HG02588 (cell line): ENCODE data around the gene MUC5AC.
"Not testable (repeated sequence)": the region's sequence is repeated elsewhere in the genome, so short reads cannot be mapped to it uniquely, and the experiment has no call there.

Source experiments
- ATAC-seq: cut with Tn5 transposase; IDR thresholded peaks from one replicate; pipeline ENCODE4 v1.9.1; 2021; ENCODE audit warnings: mild to moderate bottlenecking, moderate library complexity; ENCODE audit not compliant: unreplicated experiment

MUC5AC gene

GRCh38 chr11:1205121-1205986 is 47.6 kb downstream of the MUC5AC start:
- ATAC-seq, result no peak

DNA sequence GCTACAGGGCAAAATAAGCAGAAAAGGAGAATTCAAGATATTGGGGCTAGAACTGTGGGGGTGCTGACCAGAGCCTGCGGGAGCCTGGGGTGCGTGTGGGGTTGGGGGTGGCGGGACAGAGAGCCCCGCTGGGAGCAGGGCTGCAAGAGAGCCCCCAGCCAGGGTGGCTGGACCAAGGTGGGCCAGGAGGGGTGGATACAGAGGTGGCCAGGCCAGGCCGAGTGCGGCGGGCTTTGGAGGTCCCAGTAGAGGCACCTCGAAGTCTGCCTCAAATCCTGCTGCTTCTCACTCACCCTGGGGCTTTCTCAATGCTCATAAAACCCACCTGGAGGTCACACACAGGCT is 48.2 kb downstream of the MUC5AC start:
- ATAC-seq, result no peak

DNA sequence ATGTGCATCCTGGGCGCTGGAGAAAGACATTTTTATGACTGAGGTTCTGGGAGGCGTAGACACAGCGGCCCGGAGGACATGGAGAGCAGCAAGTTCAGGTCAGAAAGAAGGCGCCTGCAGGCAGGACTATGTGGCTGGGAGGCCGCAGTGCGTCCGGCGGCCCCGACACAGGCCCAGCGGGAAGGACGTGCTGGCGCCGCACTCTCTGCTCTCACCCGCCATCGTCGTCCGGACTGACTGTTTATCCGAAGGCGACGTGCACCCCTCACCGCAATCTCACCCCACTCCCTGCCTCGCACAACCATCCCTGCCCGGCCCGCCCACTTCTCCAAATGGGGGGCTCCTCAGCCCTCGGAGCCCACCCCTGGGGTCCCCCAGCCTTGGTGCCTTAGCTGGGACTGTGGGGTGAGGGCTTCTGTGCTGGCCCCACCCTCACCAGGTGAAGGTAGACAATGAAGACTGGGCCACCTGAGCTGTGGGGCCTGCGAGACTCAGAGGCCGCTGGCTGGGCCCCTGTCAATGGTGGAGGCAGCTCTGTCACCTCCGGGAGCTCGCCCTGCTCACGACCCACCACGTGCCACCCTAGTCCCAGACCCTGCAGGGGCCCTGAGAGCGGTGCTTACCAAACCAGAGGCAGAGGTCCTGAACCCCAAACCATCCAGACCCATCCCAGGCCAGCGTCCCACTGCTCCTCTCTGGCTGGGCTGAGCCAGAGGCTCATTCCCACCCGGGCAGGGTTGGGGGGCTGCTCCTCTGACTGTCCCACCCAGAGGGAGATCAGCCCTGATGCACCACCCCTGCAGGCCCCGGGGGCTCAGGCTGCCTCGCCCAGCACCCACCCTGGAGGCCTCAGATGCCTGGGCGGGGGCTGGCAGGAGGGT is 48.9 kb downstream of the MUC5AC start:
- ATAC-seq, result no peak

DNA sequence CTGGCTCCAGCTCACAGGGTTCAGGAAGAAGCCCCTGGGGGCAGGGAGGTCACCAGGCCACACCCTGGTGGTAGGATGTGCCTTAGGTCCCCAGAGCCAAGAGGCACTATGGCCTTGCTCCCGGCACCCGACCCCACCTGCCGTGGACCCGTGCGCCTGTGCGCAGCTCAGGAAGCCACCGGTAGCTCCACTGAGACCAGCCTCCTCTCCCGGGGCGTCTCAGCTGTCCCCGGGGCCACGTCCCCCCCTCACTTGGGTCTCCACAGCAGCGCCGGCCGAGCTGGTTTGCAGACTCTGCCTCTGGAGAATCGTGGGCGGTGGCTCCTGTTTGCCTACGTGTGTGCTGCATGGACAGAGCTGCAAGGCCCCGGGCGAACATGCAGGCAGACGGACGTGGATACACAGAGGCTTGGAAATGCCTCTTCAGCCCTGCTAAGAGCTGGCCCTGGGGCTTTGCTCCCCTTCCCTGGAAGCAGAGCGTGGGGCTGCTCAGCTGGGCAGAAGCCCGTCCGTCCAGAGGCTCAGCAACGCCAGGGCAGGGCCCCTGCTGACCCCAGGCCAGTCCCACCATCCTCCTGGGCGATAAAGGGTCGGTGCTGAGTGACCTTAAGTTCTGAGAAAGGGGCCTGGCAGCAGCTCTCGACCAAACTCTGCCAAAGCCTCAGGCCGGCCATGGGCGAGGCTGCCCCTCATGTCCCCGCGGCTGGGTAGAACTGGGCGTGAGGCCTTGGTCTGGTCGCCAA is 49.8 kb downstream of the MUC5AC start:
- no peak for ATAC-seq

DNA sequence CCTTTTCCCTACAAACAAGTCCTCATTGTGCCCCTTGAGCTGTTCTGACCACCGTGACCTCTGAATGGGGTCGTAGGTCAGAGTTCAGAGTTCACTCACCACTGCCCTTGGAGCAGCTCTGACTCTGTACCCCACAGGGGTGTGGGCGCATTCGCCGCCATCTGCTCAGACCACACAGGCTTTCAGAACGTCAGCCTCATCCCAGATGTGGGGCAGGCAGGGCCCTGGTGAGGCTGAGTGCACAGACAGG is 50.3 kb downstream of the MUC5AC start:
- ATAC-seq, result no peak

DNA sequence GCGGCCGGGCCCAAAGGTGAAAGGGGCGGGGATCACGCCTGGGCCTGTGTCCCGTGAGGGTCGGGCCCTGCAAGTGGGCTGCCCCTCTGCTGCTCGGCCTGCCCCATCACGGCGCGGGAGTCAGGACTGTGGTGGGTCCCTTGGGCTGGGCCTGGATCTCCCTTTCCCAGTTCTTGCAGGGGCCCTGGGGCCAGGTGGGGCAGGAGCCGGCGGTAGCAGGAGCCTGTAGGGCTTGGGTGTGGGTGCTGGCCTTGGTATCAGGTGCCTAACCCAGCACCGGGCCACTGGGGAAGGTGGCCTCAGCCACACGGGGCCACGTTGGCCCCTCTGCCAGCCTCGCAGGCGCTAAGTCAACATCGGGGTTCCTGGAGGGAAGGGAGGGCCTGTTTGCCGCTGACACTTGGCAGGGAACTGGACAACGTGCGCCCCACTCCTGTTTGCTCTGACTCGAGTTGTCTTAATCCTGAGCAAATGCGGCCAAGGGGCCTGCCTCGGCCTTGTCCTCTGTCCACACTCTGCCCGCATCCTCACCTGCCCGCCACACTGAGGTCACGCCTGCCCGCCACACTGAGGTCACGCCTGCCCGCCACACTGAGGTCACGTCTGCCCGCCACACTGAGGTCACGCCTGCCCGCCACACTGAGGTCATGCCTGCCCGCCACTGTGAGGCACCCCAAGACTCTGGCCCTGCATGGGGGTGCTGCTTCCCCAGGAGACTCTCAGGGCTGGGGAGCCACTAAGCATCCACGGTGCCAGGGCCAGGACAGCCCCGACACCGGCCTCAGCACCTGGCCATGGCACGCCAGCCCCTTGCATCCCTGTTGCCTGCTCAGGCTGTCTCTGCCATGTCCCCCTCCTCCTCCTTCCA is 50.9 kb downstream of the MUC5AC start:
- ATAC-seq, result no peak

DNA sequence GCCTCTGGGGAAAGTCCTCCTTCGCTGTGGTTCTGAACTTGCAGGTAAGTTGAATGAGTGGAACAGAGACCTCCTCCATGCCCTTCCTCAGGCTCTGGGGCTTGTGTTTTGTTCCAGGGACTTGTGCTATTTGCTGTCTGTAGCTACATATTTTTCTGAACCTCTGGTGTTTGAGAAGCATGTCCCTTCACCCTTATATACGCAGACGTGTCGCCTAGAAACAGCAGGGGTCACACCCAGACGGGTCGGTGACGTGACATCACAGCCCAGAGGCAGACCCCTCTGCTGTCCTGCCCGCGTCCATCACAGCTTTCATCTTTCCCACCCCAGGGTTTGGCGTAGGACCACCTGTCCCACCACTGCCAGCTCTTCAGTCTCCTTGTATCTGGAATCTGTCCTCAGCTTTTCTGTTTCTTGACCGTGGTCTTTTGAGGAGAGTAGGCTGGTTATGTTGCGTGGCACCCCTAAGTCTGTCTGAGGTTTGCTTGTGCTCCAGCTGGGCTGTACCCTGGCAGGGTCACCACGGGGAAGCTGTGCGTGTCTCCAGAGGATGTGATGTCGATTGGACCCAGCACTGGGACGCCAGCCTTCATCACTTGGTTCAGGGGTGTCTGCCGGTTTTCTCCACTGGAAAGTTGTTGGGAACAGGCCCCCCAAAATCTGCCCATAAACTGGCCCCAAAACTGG is 51.8 kb downstream of the MUC5AC start:
- ATAC-seq, result no peak

GRCh38 chr11:1211838-1212237 is 54.1 kb downstream of the MUC5AC start:
- ATAC-seq, result no peak

DNA sequence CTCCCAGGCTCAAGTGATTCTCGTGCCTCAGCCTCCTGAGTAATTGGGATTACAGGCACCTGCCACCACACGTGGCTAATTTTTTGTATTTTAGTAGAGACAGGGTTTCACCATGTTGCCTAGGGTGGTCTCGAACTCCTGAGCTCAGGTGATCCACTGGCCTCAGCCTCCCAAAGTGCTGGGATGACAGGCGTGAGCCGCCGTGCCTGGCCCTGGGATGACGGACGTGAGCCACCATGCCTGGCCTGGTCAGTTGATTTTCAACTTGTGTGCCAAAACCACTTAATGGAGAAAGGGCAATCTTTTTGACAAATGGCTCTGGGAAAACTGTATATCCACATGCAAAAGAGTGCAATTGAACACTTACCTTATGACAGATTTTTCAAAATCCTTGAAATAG is 58.1 kb downstream of the MUC5AC start:
- ATAC-seq, result not testable (repeated sequence)

DNA sequence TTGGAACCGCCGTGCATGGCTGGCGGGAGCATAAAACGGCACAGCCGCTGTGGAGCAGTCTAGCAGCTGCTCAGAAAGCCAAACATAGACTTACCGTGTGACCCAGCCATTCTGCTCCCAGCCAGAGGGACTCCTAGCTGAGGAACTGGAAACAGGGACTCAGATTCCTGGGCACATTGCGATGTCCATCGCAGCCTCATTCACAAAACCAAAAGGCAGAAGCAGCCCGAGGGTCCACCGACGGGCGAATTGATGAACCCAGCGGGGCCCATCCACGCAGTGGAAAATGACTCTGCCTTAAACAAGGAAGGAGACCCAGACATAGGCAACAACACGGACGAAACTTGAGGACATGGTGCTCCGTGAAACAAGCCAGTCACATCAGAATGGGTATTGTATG is 59.4 kb downstream of the MUC5AC start:
- no peak for ATAC-seq

- no peak for ATAC-seq
These were observed 60.6 kb downstream of the MUC5AC start for GRCh38 chr11:1218256-1218787.

DNA sequence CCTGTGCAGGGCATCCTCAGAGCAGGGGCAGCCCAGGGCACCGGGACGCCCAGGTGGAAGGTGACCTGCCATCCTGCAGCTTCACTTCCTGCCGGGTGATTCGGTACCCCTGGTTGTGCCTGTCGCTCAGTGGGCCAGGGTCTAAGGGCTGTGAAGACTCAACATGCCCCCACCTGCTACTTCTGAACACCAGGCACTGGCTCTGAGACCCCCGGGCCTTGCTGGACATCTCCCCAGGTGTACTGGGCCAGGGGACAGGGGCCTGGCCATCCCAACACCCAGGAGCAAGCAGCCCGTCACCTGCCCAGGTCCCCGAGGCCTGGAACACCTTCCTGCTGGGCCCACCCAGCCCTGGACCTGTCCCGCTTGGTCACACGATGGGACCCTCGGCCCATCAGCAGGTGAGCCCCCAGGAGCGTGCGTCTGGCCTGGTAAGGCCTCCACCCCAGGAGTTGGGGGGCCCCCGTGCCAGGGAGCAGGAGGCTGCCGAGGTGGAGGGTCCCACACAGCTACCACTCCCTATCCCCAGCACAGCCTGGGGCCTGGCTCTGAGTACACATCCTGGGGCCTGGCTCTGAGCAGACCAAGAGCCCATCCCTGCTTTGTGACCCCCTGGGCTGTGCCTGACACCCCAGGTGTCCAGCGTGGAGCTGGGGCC is 61.2 kb downstream of the MUC5AC start:
- no peak for ATAC-seq

GRCh38 chr11:1219446-1219833 is 61.7 kb downstream of the MUC5AC start:
- no peak for ATAC-seq

DNA sequence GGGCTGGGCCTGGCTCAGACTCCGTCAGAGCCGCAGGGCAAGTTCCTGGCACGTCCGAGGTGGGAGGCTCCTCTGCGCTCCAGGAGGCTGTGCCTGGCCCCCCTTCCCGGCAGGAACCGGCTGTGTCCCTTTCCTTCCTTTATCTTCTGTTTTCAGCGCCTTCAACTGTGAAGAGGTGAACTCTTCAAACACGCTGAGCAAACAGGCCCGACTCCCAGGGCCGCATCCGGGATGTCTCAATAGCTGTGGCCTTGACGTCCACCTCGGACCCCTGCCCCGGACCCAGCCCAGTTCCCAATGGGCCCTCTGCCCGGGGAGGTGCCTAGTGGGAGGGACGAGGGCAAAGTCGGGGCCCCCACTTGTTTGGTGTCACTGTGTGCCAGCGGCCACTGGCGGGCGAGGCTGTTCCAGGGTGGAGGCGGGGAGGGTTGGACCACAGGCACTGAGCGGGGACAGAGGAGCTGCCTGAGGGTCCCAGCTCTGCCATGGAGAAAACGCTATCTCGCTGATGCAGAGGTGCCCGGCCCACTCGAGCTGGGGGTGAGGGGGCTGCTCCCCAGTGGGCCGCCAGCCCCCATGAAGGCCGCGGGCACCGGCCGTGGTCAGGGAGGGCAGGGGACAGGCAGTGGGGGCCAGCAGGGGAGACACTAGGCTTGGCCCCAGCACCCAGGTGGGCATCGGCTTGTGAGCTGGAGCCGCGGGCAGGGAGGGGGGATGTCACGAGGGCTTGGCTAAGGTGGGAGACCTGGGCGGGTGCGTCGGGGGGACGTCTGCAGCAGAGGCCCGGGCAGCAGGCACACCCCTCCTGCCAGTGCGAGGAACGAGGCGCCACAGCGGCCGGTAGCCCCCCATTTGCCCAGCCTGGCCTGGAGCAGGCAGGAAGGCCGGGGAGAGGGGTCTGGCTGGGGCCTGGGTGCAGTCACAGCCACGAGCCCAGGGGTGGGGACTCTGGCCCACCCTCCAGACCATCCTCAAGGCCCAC is 62.4 kb downstream of the MUC5AC start:
- ATAC-seq, result no peak

GRCh38 chr11:1220941-1221721 is 63.4 kb downstream of the MUC5AC start:
- ATAC-seq, result no peak

GRCh38 chr11:1221848-1222311 is 64.1 kb downstream of the MUC5AC start:
- no peak for ATAC-seq
